Measurements from ENCODE around the gene IKZF2.

Gene IKZF2

DNA sequence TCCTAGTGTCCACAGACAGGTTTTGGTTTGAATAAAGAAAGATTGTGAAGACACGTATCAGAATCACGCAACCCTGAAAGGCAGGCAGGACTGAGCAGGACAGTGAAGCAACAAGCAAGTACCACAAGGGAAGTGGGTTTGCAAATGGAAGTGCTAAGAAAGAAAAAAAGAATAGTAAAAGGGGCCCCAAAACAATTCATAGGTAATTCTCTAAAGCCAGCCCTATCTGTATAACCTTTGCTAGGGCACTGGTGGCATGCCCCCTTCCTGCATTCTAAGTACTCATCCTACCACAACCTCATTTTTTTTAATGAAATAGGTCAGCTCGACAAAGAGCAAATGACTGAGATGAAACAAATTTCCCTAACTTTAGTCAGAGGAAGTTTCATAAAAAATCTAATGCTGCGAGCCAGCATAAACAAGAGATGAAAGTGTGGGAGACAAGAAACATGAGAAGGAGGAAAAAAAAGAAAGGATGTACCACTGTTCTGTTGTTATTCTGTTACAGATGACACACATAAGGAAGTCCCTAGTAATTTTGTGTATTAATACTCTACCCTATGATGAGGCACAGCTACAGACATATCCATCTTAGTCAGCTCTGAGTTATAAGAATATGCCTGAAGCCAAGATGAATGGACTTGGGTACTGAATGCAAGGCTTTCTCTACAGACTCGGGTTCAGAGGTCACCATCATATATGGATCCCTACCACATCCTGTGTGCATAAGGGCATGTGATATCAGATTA, 32.2 kb downstream of the IKZF2 start:
- Histone ChIP-seq H3K9me3 (ENCODE audit: control insufficient read depth, low read length) (no peaks in the 10 kb centered on the region), H3K9ac (ENCODE audit: low read length) (no peak overlapping the region), H3K36me3 (ENCODE audit: control insufficient read depth, insufficient read depth, low read length) (no peaks in the 10 kb centered on the region), H3K27me3 (ENCODE audit: control insufficient read depth, insufficient read depth, low read length) (no peaks in the 10 kb centered on the region), H3K4me3 (ENCODE audit: low read length) (no peak overlapping the region), H3K4me1 (ENCODE audit: control insufficient read depth, insufficient read depth, low read length) (peaks cover 4% of the 10 kb centered on the region)

DNA sequence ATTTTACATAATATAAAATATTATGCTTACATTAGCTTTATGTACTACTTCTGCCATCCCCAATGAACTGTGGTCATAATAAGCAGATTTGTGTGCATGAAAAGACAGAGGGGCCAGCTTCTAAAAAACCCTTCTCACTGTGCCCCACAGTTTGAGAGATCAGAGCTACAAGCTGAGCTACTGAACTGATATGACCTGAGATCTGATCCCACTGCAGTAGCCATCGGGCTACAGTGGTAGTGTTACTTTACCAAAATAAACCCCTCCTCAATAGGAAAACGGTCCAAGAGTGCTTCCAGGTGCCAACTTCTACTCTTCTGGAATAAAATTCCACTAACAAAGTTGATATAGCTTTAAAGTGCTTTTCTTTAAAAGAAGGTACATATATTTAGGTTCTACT, 43.1 kb downstream of the IKZF2 start:
- H3K4me1 ChIP-seq (ENCODE audit: control insufficient read depth, insufficient read depth, low read length): peaks cover 9% of the 10 kb centered on the region
- H3K9me3 ChIP-seq (ENCODE audit: control insufficient read depth, low read length): no peaks in the 10 kb centered on the region

DNA sequence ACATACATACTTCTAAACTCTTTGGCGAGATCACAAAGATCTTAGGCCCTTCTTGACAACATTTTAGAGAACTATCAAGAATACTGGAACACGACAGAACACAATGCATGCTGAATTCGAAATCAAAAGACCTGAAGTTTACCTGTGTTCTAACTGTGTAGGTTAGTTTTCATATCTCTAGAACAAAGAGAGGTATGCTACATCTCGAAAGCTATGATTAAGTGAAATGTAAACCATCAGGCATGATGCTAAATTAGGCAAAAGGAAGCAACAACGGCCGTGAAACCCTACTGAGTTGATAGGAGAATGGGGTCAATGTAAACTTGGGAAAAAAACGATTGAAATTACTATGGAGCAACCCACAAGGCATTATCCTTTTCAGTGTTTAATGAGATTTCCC, 43.7 kb downstream of the IKZF2 start:
- H3K36me3 ChIP-seq (ENCODE audit: control insufficient read depth, insufficient read depth, low read length): no peaks in the 10 kb centered on the region
- H3K9me3 ChIP-seq (ENCODE audit: control insufficient read depth, low read length): no peaks in the 10 kb centered on the region
- no peak overlapping the region for H3K9ac ChIP-seq (ENCODE audit: low read length)
- H3K4me1 ChIP-seq (ENCODE audit: control insufficient read depth, insufficient read depth, low read length): peaks cover 9% of the 10 kb centered on the region
- H3K4me3 ChIP-seq (ENCODE audit: low read length): no peak overlapping the region
- no peaks in the 10 kb centered on the region for H3K27me3 ChIP-seq (ENCODE audit: control insufficient read depth, insufficient read depth, low read length)

More for the DNA sequence above, 43.1 kb downstream of the IKZF2 start:
- Histone ChIP-seq H3K36me3 (ENCODE audit: control insufficient read depth, insufficient read depth, low read length) (no peaks in the 10 kb centered on the region), H3K27me3 (ENCODE audit: control insufficient read depth, insufficient read depth, low read length) (no peaks in the 10 kb centered on the region), H3K9ac (ENCODE audit: low read length) (no peak overlapping the region), H3K4me3 (ENCODE audit: low read length) (no peak overlapping the region)

DNA sequence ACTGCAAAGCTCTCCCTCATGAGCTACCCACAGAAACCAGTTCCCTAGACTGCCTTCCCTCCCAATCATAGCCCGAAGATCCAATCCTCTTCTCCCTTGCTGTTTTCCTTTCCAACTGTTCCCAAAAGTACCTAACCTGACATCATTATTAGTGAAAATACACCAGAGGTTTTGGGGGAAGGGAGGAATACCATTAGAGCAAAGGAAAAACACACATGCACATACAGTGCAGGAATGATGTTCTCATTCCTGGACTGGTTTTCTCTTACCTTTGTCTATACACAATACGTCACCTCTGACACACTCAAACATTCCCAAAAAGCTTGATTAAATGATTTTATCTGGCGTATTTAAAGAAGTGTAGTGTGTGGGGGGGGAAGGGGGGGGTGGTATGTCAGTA, 46.2 kb downstream of the IKZF2 start:
- Histone ChIP-seq H3K9me3 (ENCODE audit: control insufficient read depth, low read length) (no peaks in the 10 kb centered on the region), H3K27me3 (ENCODE audit: control insufficient read depth, insufficient read depth, low read length) (no peaks in the 10 kb centered on the region), H3K4me1 (ENCODE audit: control insufficient read depth, insufficient read depth, low read length) (peaks cover 16% of the 10 kb centered on the region), H3K36me3 (ENCODE audit: control insufficient read depth, insufficient read depth, low read length) (no peaks in the 10 kb centered on the region), H3K4me3 (ENCODE audit: low read length) (no peak overlapping the region), H3K9ac (ENCODE audit: low read length) (no peak overlapping the region)

DNA sequence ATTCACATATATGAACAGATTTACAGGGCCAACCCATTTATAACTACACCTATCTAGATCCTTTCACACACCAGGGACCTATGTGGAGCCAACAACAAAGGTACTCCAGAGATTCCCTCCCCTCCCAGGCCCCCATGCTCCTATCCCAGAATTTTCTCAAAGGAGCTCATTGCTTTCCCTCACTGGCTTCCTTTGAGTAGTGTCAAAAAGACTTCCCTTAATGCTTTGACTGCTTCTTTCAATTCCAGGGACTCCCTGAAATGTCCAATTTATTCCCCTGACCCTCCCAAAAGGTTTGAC, 46.6 kb downstream of the IKZF2 start:
- H3K36me3 ChIP-seq (ENCODE audit: control insufficient read depth, insufficient read depth, low read length): no peaks in the 10 kb centered on the region
- peaks cover 16% of the 10 kb centered on the region for H3K4me1 ChIP-seq (ENCODE audit: control insufficient read depth, insufficient read depth, low read length)
- no peak overlapping the region for H3K9ac ChIP-seq (ENCODE audit: low read length)
- H3K27me3 ChIP-seq (ENCODE audit: control insufficient read depth, insufficient read depth, low read length): no peaks in the 10 kb centered on the region
- H3K9me3 ChIP-seq (ENCODE audit: control insufficient read depth, low read length): no peaks in the 10 kb centered on the region
- no peak overlapping the region for H3K4me3 ChIP-seq (ENCODE audit: low read length)

DNA sequence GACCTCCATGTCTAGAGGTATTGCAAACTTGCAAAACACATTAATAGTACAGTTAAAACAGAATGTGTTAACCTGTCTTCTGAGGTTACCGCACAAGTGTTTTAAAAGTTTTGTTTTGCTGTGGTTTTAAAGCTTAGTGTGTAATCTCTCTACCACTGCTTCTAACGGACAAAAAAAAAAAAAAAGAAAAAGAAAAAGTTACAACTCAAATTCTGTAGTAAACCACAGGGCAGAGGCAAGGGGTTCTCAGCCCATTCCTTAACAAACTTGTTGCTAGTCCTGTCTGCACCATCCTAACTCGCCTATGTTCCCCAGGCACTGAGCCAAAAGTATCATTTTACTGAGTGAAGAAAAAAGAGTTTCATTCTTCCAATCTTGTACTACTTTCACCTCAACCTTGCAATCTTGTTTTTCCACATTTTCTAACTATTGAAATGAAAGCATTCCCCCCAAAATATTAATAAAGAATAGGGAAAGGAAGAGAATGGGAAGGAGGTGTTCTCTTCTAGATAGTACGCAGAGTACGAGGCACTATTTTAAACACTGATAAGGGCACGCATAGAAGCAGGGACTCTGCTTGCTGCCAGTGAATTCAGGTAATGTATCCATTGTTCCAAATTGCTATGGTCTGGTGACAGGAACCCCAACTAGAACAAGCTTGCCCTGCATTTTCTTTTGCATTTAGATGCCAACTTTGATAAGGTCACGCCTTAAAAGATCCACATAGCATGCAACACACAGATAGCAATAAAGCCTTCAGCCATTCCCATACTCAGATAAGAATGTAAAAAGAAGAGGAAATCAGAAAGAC, 47.1 kb downstream of the IKZF2 start:
- Histone ChIP-seq H3K9ac (ENCODE audit: low read length) (no peak overlapping the region), H3K27me3 (ENCODE audit: control insufficient read depth, insufficient read depth, low read length) (no peaks in the 10 kb centered on the region), H3K36me3 (ENCODE audit: control insufficient read depth, insufficient read depth, low read length) (no peaks in the 10 kb centered on the region), H3K9me3 (ENCODE audit: control insufficient read depth, low read length) (no peaks in the 10 kb centered on the region), H3K4me1 (ENCODE audit: control insufficient read depth, insufficient read depth, low read length) (peaks cover 16% of the 10 kb centered on the region), H3K4me3 (ENCODE audit: low read length) (no peak overlapping the region)

DNA sequence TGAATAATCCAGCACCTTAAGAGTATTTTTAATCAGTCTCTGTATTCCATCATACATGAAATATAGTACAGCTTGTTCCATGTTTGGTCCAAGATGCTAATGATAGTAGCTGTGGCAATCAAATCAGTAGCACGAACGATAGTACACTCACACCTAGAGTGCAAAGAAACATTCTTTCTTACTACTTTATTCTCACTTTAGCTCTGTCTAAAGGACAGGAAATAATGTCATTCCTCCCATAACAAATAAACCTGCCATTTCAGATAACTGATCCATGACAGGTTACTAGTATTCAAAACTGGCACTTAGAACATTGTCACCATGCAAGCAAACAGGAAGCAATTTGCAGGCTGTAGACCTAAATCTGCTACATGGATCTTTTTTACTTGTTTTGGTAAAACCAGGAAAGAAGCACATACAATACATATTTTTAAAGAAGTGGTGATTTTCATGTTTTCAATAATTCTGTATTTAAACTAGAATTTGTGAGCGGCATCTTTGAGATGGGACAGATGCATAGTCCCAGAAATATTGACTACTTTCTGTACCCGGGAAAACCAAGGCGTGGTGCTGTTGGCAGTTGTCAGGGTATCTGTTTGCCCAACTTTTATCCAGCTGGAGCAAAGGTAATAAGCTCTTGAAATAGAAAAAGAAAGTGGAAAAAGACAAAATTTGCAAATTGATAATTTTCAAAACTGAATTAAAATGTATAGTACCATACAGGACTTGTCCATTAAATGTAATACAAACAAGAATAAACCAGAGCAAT, 49.5 kb downstream of the IKZF2 start:
- no peak overlapping the region for H3K9ac ChIP-seq (ENCODE audit: low read length)

DNA sequence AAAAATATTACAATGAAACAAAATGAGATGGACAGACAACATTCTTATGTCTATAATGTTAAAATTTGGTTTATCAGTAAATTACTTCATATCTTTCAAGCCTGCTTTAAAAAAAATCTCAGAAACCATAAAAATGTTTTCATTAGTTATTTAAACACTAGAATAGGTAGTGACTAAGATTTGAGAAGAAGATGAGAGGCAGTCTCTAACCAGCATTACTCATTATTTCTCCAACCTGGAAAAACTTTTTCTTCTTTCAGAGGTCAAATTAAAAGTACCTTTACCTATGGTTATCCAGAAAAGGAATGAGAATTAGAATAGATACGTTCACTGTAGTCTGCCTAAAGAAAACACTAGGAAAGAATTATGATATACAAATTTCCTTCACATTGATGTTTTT, 50.3 kb downstream of the IKZF2 start:
- Histone ChIP-seq H3K4me1 (ENCODE audit: control insufficient read depth, insufficient read depth, low read length) (peaks cover 16% of the 10 kb centered on the region), H3K9me3 (ENCODE audit: control insufficient read depth, low read length) (no peaks in the 10 kb centered on the region), H3K36me3 (ENCODE audit: control insufficient read depth, insufficient read depth, low read length) (no peaks in the 10 kb centered on the region), H3K4me3 (ENCODE audit: low read length) (no peak overlapping the region), H3K9ac (ENCODE audit: low read length) (no peak overlapping the region), H3K27me3 (ENCODE audit: control insufficient read depth, insufficient read depth, low read length) (no peaks in the 10 kb centered on the region)

More for the DNA sequence above, 49.5 kb downstream of the IKZF2 start:
- peak overlapping the region; percentile 17 for H3K4me3 ChIP-seq (ENCODE audit: low read length)
- H3K36me3 ChIP-seq (ENCODE audit: control insufficient read depth, insufficient read depth, low read length): no peaks in the 10 kb centered on the region
- peaks cover 16% of the 10 kb centered on the region for H3K4me1 ChIP-seq (ENCODE audit: control insufficient read depth, insufficient read depth, low read length)
- H3K9me3 ChIP-seq (ENCODE audit: control insufficient read depth, low read length): no peaks in the 10 kb centered on the region
- no peaks in the 10 kb centered on the region for H3K27me3 ChIP-seq (ENCODE audit: control insufficient read depth, insufficient read depth, low read length)

DNA sequence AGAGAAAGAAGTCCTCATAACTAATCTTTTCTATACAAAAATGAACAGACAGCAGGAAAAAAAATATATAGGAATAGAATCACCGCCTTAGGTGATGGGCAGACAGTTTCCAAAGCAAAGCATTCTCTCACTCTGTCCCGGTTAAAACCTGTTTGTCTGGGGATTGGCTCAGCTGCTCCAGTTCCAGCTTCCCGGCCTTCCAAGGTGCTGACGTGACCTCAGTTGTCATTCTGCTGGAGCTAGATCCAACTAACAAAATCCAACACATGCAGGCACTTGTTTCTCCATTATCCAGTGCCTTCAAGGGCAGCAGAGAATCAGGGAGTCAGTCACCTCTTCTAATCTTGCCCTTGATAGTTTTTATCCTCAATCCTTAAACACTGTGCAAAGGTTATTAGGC, 52.8 kb downstream of the IKZF2 start:
- Histone ChIP-seq H3K9me3 (ENCODE audit: control insufficient read depth, low read length) (no peaks in the 10 kb centered on the region), H3K36me3 (ENCODE audit: control insufficient read depth, insufficient read depth, low read length) (no peaks in the 10 kb centered on the region), H3K4me3 (ENCODE audit: low read length) (no peak overlapping the region), H3K9ac (ENCODE audit: low read length) (no peak overlapping the region), H3K27me3 (ENCODE audit: control insufficient read depth, insufficient read depth, low read length) (no peaks in the 10 kb centered on the region), H3K4me1 (ENCODE audit: control insufficient read depth, insufficient read depth, low read length) (peaks cover 14% of the 10 kb centered on the region)

DNA sequence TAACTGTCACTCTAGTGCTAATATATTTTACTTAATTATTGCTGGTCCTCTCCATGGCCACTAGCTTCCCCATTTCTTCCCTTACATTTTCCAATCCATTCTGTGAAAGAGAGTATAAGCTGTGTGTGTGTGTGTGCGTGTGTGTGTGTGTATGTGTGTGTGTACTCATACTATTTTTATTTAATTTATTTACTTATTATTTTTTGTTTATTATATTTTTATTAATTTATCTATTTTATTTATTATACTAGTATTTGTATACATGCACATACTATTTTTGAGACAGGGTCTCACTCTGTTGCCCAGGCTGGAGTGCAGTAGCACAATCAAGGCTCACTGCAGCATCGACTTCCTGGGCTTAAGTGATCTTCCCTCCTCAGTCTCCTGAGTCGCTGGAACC, 59.6 kb downstream of the IKZF2 start:
- Histone ChIP-seq H3K36me3 (ENCODE audit: control insufficient read depth, insufficient read depth, low read length) (no peaks in the 10 kb centered on the region), H3K9ac (ENCODE audit: low read length) (no peak overlapping the region), H3K4me3 (ENCODE audit: low read length) (no peak overlapping the region), H3K27me3 (ENCODE audit: control insufficient read depth, insufficient read depth, low read length) (no peaks in the 10 kb centered on the region), H3K4me1 (ENCODE audit: control insufficient read depth, insufficient read depth, low read length) (peaks cover 6% of the 10 kb centered on the region), H3K9me3 (ENCODE audit: control insufficient read depth, low read length) (no peaks in the 10 kb centered on the region)

DNA sequence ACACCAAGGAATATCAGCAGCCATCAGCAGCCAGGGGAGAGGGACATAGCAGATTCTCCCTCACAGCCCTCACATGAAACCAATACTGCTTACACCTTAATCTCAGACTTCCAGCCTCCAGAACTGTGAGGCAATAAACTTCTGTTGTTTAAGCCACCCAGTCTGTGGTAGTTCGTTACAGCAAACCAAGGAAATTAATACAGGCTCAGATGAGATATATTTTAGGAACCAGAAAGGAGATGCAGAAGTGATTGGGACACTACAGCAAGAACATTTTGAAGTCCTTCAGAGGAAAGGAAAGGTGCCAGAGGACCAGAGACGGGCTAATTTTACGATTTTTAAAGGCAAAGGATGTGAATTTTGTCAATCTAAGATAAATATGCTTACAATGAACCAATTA, 60.6 kb downstream of the IKZF2 start:
- Histone ChIP-seq H3K9me3 (ENCODE audit: control insufficient read depth, low read length) (no peaks in the 10 kb centered on the region), H3K27me3 (ENCODE audit: control insufficient read depth, insufficient read depth, low read length) (no peaks in the 10 kb centered on the region), H3K9ac (ENCODE audit: low read length) (no peak overlapping the region), H3K4me1 (ENCODE audit: control insufficient read depth, insufficient read depth, low read length) (peaks cover 6% of the 10 kb centered on the region), H3K4me3 (ENCODE audit: low read length) (no peak overlapping the region), H3K36me3 (ENCODE audit: control insufficient read depth, insufficient read depth, low read length) (no peaks in the 10 kb centered on the region)

DNA sequence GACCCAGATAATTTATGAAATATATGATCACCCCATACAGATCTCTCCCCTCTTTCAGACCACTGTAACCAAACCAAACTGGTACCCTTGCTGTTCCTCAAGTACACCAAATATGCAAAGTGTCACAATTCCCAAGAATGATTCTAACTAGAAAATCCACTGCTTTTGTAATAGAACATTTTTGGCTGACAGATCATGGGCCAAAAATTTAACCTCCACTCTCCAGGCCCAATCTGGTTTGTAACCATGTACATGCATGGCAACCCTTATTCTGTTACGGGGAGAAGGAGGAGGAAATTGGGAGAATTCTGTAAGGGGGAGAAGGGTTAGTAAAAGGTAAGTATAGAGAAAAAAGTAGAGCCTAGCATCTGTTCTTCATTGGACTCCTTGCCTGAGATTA, 62.0 kb downstream of the IKZF2 start:
- no peaks in the 10 kb centered on the region for H3K9me3 ChIP-seq (ENCODE audit: control insufficient read depth, low read length)
- peaks cover 4% of the 10 kb centered on the region for H3K4me1 ChIP-seq (ENCODE audit: control insufficient read depth, insufficient read depth, low read length)
- H3K27me3 ChIP-seq (ENCODE audit: control insufficient read depth, insufficient read depth, low read length): no peaks in the 10 kb centered on the region
- H3K4me3 ChIP-seq (ENCODE audit: low read length): no peak overlapping the region
- no peaks in the 10 kb centered on the region for H3K36me3 ChIP-seq (ENCODE audit: control insufficient read depth, insufficient read depth, low read length)
- no peak overlapping the region for H3K9ac ChIP-seq (ENCODE audit: low read length)

All from mucosa of stomach (tissue), 1 donor.